ENCODE data around the gene CCN6. TPM values are rescaled to one million over a fixed set of nuclear protein-coding genes. Genes with fewer than 3 reads are reported as not detected.
A peak's percentile ranks its signal among the peaks of the same experiment; 100 is the strongest.
"Not testable (repeated sequence)": the region's sequence is repeated elsewhere in the genome, so short reads cannot be mapped to it uniquely, and the experiment has no call there.

Gene CCN6
- total and polyA plus RNA-seq, 7 donors = 0.01 TPM; not detected in 6

- Histone ChIP-seq H3K4me1 (peaks cover 6% of the 10 kb centered on the region), H3K36me3 (ENCODE audit: insufficient read depth in 1 of 2, low read depth in 1 of 2) (no peaks in the 10 kb centered on the region), H3K4me3 (no peak overlapping the region), H3K27me3 (ENCODE audit: insufficient read depth in 3 of 3, low read length in 2 of 3) (peaks cover 0 to 4% (median 0%) of the 10 kb centered on the region in 3 donors), H3K27ac (no peak overlapping the region), H3K9me3 (no peaks in the 10 kb centered on the region)
- DNase-seq (no peak), ATAC-seq (no peak)
- TF ChIP-seq, protein P1, sequence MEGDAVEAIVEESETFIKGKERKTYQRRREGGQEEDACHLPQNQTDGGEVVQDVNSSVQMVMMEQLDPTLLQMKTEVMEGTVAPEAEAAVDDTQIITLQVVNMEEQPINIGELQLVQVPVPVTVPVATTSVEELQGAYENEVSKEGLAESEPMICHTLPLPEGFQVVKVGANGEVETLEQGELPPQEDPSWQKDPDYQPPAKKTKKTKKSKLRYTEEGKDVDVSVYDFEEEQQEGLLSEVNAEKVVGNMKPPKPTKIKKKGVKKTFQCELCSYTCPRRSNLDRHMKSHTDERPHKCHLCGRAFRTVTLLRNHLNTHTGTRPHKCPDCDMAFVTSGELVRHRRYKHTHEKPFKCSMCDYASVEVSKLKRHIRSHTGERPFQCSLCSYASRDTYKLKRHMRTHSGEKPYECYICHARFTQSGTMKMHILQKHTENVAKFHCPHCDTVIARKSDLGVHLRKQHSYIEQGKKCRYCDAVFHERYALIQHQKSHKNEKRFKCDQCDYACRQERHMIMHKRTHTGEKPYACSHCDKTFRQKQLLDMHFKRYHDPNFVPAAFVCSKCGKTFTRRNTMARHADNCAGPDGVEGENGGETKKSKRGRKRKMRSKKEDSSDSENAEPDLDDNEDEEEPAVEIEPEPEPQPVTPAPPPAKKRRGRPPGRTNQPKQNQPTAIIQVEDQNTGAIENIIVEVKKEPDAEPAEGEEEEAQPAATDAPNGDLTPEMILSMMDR (IDR thresholded peaks at IDR 0.05) = no peak
- intact Hi-C loops (cut with DNase I) = loop anchor here in 1 of 2 donors (10.0 kb wide), 1 partner anchor 787 kb away; a partner anchor contains a TSS
- WGBS, 3 donors = 73 to 79% (median 77%) methylated on average over 3 of the region's 3 CpGs
These were observed 12.4 kb upstream of the CCN6 start for GRCh38 chr6:112041535-112041934.

DNA sequence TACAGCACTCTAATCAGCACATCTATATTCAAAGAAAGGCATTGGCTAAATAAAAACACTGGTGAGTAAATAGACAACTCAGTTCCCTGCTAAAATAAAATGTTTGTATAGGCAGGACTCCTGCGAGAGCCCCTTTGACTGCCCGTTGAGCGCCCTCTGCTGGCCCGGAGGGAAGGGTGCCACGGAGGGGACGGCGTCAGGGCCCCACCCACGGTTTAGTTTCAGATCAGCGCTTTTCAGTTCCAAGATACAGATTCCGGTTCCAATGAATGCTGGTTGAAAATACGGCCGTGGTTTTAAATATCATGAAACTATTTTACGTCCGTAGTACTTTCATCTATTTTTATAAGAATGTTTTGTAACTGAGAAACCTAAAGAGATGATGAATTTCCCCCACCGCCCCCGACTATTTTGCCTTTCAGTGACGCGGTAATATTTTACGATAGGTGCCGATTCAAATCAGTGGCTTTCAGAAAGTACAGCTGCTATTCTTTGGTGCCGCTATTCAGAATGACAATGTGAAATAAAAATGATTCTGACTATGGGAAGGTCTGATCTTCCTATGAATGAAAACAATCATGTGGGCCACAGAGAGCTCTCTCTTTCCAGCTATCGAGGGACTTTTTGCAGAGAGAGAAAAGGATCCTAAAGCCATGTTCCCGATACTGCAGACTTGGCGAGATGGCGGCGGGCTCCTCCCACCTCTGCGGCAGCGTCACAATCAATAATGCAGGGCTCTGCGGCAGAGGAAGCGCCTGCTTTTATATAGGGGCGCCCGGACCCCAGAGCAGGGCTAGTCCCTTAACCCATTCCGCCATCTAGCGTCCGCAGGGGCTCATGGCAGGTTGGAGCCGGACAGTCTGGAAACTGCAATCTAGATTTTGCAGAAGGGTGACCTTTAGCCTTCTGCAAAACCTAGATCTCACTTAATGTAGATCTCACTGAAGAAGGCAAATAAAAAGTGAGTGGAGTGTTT, 10.6 kb upstream of the CCN6 start:
- no peaks in the 10 kb centered on the region for H3K9me3 ChIP-seq
- 0% methylated on average over 36 of the region's 36 CpGs for WGBS, 3 donors
- peak overlapping the region; percentile 77 for H3K27ac ChIP-seq
- peak; percentile 87 to 91 for DNase-seq
- intact Hi-C loops (cut with DNase I) = loop anchor here in 1 of 2 donors (1.0 to 10.0 kb wide), 2 partner anchors 333 to 789 kb away; a partner anchor contains a TSS
- peak overlapping the region; percentile 82 for H3K4me3 ChIP-seq
- no peaks in the 10 kb centered on the region for H3K27me3 ChIP-seq (ENCODE audit: insufficient read depth in 3 of 3, low read length in 2 of 3)
- TF ChIP-seq, protein P1 (IDR thresholded peaks at IDR 0.05) = peak; percentile 94
- peak; percentile 89 to 97 (median 94) for ATAC-seq
- peaks cover 6% of the 10 kb centered on the region for H3K4me1 ChIP-seq
- H3K36me3 ChIP-seq (ENCODE audit: insufficient read depth in 1 of 2, low read depth in 1 of 2) = no peaks in the 10 kb centered on the region

- TF ChIP-seq, protein P1 (IDR thresholded peaks at IDR 0.05) = no peak
- H3K36me3 ChIP-seq (ENCODE audit: insufficient read depth in 1 of 2, low read depth in 1 of 2) = no peaks in the 10 kb centered on the region
- intact Hi-C loops (cut with DNase I) = loop anchor here in 1 of 2 donors (10.0 kb wide), 1 partner anchor 789 kb away; a partner anchor contains a TSS
- H3K4me1 ChIP-seq = peaks cover 6% of the 10 kb centered on the region
- 69 to 78% (median 72%) methylated on average over 8 of the region's 8 CpGs for WGBS, 3 donors
- H3K4me3 ChIP-seq = no peak overlapping the region
- no peak for DNase-seq
- no peaks in the 10 kb centered on the region for H3K9me3 ChIP-seq
- no peak overlapping the region for H3K27ac ChIP-seq
- H3K27me3 ChIP-seq (ENCODE audit: insufficient read depth in 3 of 3, low read length in 2 of 3) = no peaks in the 10 kb centered on the region
- no peak for ATAC-seq
These were observed 9.7 kb upstream of the CCN6 start for GRCh38 chr6:112044196-112044595.

- WGBS, 3 donors = 24 to 44% (median 38%) methylated on average over 3 of the region's 3 CpGs
- ATAC-seq (no peak), DNase-seq (no peak)
- Histone ChIP-seq H3K27me3 (ENCODE audit: insufficient read depth in 3 of 3, low read length in 2 of 3) (no peaks in the 10 kb centered on the region), H3K4me1 (peaks cover 6% of the 10 kb centered on the region), H3K36me3 (ENCODE audit: insufficient read depth in 1 of 2, low read depth in 1 of 2) (no peaks in the 10 kb centered on the region), H3K9me3 (no peaks in the 10 kb centered on the region), H3K27ac (no peak overlapping the region), H3K4me3 (no peak overlapping the region)
- intact Hi-C loops (cut with DNase I) = loop anchor here in 1 of 2 donors (10.0 kb wide), 1 partner anchor 790 kb away; a partner anchor contains a TSS
- TF ChIP-seq, protein P1 (IDR thresholded peaks at IDR 0.05) = no peak
These were observed 9.0 kb upstream of the CCN6 start for GRCh38 chr6:112044856-112045255.

GRCh38 chr6:112047523-112047922, 6.4 kb upstream of the CCN6 start:
- ATAC-seq = not testable (repeated sequence)
- intact Hi-C loops (cut with DNase I) = loop anchor here in 1 of 2 donors (10.0 kb wide), 1 partner anchor 793 kb away; a partner anchor contains a TSS

More at GRCh38 chr6:112047523-112047922, 6.4 kb upstream of the CCN6 start:
- H3K4me1 ChIP-seq; DNase-seq; H3K9me3 ChIP-seq; H3K27me3 ChIP-seq (ENCODE audit: insufficient read depth in 3 of 3, low read length in 2 of 3); H3K36me3 ChIP-seq (ENCODE audit: insufficient read depth in 1 of 2, low read depth in 1 of 2); H3K4me3 ChIP-seq; H3K27ac ChIP-seq: not testable (repeated sequence)
- WGBS, 3 donors = 92 to 97% (median 94%) methylated on average over 23 to 25 of the region's 25 CpGs
